Measurements from ENCODE around the gene FCGR3A.
"Not testable (repeated sequence)": the region's sequence is repeated elsewhere in the genome, so short reads cannot be mapped to it uniquely, and the experiment has no call there.

FCGR3A gene

DNA sequence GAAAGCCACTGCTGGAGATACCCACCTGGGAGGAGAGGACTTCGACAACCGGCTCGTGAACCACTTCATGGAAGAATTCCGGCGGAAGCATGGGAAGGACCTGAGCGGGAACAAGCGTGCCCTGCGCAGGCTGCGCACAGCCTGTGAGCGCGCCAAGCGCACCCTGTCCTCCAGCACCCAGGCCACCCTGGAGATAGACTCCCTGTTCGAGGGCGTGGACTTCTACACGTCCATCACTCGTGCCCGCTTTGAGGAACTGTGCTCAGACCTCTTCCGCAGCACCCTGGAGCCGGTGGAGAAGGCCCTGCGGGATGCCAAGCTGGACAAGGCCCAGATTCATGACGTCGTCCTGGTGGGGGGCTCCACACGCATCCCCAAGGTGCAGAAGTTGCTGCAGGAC lies 24.3 kb downstream of the FCGR3A start:
- H3K4me2 ChIP-seq (ENCODE audit: low read length); H3F3A ChIP-seq (ENCODE audit: control insufficient read depth, insufficient read depth); H3K79me2 ChIP-seq (ENCODE audit: control insufficient read depth, low read length); H3K4me3 ChIP-seq (ENCODE audit: low read length); H3K9me2 ChIP-seq (replicated peaks; ENCODE audit: control insufficient read depth, low read length); H4K20me1 ChIP-seq (ENCODE audit: control insufficient read depth, insufficient read depth, low read depth, low read length); H3K9me3 ChIP-seq (ENCODE audit: control insufficient read depth, insufficient read depth, low read length); H3K4me1 ChIP-seq (ENCODE audit: control insufficient read depth, low read length); H3K36me3 ChIP-seq (ENCODE audit: control insufficient read depth, low read length); H3K27ac ChIP-seq (ENCODE audit: low read depth, low read length): not testable (repeated sequence)
- peaks cover 10% of the 10 kb centered on the region for H3K27me3 ChIP-seq (ENCODE audit: control insufficient read depth, low read length)

DNA sequence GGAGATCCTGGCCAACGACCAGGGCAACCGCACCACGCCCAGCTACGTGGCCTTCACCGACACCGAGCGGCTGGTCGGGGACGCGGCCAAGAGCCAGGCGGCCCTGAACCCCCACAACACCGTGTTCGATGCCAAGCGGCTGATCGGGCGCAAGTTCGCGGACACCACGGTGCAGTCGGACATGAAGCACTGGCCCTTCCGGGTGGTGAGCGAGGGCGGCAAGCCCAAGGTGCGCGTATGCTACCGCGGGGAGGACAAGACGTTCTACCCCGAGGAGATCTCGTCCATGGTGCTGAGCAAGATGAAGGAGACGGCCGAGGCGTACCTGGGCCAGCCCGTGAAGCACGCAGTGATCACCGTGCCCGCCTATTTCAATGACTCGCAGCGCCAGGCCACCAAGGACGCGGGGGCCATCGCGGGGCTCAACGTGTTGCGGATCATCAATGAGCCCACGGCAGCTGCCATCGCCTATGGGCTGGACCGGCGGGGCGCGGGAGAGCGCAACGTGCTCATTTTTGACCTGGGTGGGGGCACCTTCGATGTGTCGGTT lies 24.8 kb downstream of the FCGR3A start:
- not testable (repeated sequence) for H3K27me3 ChIP-seq (ENCODE audit: control insufficient read depth, low read length)

DNA sequence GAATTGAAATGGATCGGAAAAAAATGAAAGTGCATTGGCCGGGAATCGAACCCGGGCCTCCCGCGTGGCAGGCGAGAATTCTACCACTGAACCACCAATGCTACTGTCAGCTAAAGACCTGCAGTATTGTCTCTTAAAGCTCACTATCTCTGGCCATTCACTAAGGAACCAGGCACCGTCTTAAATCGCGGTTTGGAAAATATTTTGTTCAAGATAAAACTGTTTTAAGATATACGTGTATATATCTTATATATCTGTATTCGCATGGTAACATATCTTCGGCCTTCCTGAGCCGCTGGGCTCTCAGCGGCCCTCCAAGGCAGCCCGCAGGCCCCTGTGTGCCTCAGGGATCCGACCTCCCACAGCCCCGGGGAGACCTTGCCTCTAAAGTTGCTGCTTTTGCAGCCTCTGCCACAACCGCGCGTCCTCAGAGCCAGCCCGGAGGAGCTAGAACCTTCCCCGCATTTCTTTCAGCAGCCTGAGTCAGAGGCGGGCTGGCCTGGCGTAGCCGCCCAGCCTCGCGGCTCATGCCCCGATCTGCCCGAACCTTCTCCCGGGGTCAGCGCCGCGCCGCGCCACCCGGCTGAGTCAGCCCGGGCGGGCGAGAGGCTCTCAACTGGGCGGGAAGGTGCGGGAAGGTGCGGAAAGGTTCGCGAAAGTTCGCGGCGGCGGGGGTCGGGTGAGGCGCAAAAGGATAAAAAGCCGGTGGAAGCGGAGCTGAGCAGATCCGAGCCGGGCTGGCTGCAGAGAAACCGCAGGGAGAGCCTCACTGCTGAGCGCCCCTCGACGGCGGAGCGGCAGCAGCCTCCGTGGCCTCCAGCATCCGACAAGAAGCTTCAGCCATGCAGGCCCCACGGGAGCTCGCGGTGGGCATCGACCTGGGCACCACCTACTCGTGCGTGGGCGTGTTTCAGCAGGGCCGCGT lies 25.5 kb downstream of the FCGR3A start, which contains the start of gene HSPA6:
Gene HSPA6 (plus strand): TSS at position 724 of the 925 bp plus-strand sequence. CDS start 119 bp downstream, at position 843.
- H3K36me3 ChIP-seq (ENCODE audit: control insufficient read depth, low read length); H3K27ac ChIP-seq (ENCODE audit: low read depth, low read length); H4K20me1 ChIP-seq (ENCODE audit: control insufficient read depth, insufficient read depth, low read depth, low read length); H3F3A ChIP-seq (ENCODE audit: control insufficient read depth, insufficient read depth); H3K9me3 ChIP-seq (ENCODE audit: control insufficient read depth, insufficient read depth, low read length); H3K4me1 ChIP-seq (ENCODE audit: control insufficient read depth, low read length); H3K79me2 ChIP-seq (ENCODE audit: control insufficient read depth, low read length); H3K9me2 ChIP-seq (replicated peaks; ENCODE audit: control insufficient read depth, low read length); H3K27me3 ChIP-seq (ENCODE audit: control insufficient read depth, low read length): not testable (repeated sequence)
- Histone ChIP-seq H3K4me3 (ENCODE audit: low read length) (peak within 1 kb of the TSS; percentile 87), H3K4me2 (ENCODE audit: low read length) (peak within 1 kb of the TSS; percentile 71)

More for the DNA sequence above, 24.8 kb downstream of the FCGR3A start:
- not testable (repeated sequence) for H3K79me2 ChIP-seq (ENCODE audit: control insufficient read depth, low read length); H3F3A ChIP-seq (ENCODE audit: control insufficient read depth, insufficient read depth); H4K20me1 ChIP-seq (ENCODE audit: control insufficient read depth, insufficient read depth, low read depth, low read length); H3K4me1 ChIP-seq (ENCODE audit: control insufficient read depth, low read length); H3K9me2 ChIP-seq (replicated peaks; ENCODE audit: control insufficient read depth, low read length); H3K36me3 ChIP-seq (ENCODE audit: control insufficient read depth, low read length); H3K27ac ChIP-seq (ENCODE audit: low read depth, low read length); H3K9me3 ChIP-seq (ENCODE audit: control insufficient read depth, insufficient read depth, low read length)
- Histone ChIP-seq H3K4me2 (ENCODE audit: low read length) (peak overlapping the region; percentile 71; the same call in 1 of the 2 replicates), H3K4me3 (ENCODE audit: low read length) (peak overlapping the region; percentile 87)

DNA sequence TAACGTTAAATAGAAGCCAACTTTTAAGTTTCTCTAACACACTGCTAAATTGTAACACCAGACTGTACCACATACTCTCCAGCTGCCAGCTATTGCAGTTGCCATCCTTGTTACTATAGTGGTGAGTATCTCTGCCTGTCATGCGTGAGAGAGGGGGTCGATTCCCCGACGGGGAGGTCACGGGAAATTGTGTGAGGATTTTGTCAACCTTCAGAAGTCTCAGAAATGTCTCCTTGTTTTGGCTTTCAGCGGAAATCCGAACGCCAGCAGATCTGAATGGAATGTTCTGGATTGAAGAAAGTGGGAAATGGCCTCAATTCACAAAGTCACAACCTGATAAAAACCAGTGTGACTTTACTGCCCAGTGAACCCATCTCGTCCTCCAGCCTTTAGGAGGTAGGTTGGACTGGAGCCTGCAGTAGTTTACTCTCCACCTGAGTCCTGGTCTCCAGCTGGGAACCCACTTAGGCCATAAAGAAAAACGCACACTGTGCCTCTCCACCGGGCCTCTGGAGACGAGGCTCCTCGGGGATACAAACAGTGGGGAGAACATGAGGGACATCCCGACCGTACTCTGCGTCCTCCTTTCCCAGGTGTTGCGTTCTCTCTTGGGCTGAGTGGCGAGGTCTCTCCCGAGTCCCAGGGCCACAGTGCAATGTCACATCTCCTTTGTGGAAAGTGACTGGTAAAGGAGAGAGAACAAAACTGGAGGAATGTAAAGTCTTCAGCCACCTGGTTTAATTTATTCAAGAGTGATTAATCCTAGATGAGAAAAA lies 26.4 kb downstream of the FCGR3A start:
- not testable (repeated sequence) for H4K20me1 ChIP-seq (ENCODE audit: control insufficient read depth, insufficient read depth, low read depth, low read length); H3K9me2 ChIP-seq (replicated peaks; ENCODE audit: control insufficient read depth, low read length); H3K27ac ChIP-seq (ENCODE audit: low read depth, low read length); H3K9me3 ChIP-seq (ENCODE audit: control insufficient read depth, insufficient read depth, low read length); H3K79me2 ChIP-seq (ENCODE audit: control insufficient read depth, low read length); H3F3A ChIP-seq (ENCODE audit: control insufficient read depth, insufficient read depth); H3K4me1 ChIP-seq (ENCODE audit: control insufficient read depth, low read length); H3K36me3 ChIP-seq (ENCODE audit: control insufficient read depth, low read length); H3K27me3 ChIP-seq (ENCODE audit: control insufficient read depth, low read length)
- Histone ChIP-seq H3K4me3 (ENCODE audit: low read length) (peak overlapping the region; percentile 87), H3K4me2 (ENCODE audit: low read length) (peak overlapping the region; percentile 71)

DNA sequence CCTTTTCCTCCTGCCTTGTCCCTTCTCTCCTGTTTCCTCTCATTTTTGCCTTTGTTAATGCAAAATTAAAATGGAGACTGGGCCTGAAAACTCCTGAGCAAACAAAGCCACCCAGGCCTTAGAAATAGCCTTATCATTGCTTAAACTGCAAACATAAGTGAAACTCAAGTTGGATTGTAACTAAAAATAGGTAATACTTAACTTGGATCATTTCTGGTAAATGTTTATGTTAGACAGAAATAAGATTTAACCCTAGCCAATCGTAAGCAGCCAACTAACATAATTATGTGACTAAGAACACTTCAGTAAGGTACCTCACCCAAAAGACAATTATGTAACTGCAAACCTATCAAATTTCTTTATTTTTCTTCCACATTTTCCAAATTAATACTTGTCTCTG lies 35.7 kb downstream of the FCGR3A start:
- H4K20me1 ChIP-seq (ENCODE audit: control insufficient read depth, insufficient read depth, low read depth, low read length); H3K9me2 ChIP-seq (replicated peaks; ENCODE audit: control insufficient read depth, low read length); H3K79me2 ChIP-seq (ENCODE audit: control insufficient read depth, low read length); H3K27me3 ChIP-seq (ENCODE audit: control insufficient read depth, low read length); H3K4me1 ChIP-seq (ENCODE audit: control insufficient read depth, low read length); H3K4me2 ChIP-seq (ENCODE audit: low read length); H3K36me3 ChIP-seq (ENCODE audit: control insufficient read depth, low read length); H3K27ac ChIP-seq (ENCODE audit: low read depth, low read length); H3F3A ChIP-seq (ENCODE audit: control insufficient read depth, insufficient read depth); H3K9me3 ChIP-seq (ENCODE audit: control insufficient read depth, insufficient read depth, low read length); H3K4me3 ChIP-seq (ENCODE audit: low read length): not testable (repeated sequence)

DNA sequence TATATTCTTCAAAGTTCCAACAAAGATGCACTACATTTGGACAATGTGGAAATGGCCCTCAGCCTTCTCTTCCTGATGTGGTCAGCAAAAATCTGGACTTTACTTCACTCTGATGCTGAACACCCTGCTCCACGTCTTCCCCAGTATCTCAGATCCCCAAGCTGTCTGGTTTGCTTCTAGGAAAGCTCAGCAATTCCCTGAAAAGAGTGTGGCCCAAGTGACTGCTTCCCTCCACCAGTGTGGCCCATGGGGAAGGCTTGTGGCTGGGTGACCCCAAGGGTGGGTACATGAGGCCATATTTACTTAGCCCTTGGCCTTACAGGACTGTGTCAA lies 36.2 kb downstream of the FCGR3A start:
- H3K27ac ChIP-seq (ENCODE audit: low read depth, low read length); H3K4me3 ChIP-seq (ENCODE audit: low read length): not testable (repeated sequence)

DNA sequence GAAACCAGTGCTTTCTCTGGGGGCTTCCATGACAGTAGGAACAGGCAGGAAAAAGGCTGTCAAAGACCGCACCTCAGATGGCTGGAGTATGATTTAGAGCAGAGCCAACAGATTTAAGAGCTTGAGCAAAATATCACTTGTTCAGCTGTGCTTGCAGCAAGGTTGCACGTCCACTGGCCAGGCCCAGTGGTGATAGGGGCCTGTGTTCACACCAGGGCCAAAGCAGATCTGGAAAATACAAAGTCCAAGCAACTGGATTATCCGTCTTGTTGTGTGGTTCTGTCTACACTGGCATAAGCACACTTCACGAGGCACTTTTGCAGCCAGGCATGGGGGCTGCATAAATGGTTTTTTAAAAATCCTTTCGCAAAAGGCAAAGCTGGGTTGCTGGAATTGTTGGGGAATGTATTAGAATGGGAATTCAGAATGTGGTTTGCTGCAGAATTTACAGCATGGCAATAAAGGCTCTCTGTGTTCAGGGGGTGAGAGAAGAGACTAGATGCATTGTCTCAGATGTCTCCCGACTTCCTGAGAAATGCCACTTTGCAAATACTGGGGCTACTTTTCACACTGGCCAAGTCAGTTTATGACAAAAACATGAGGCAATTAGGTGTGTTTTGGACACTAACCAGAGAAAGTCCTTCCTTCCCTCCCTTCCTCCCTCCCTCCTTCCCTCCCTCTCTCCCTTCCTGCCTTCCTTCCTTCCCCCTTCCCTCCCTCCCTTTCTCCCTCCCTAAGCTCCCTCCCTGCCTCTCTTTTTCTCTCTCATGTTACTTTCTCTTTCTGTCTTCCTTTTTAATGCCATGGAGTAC lies 36.8 kb downstream of the FCGR3A start:
- H3K27me3 ChIP-seq (ENCODE audit: control insufficient read depth, low read length); H3K4me3 ChIP-seq (ENCODE audit: low read length); H3K36me3 ChIP-seq (ENCODE audit: control insufficient read depth, low read length); H3K9me3 ChIP-seq (ENCODE audit: control insufficient read depth, insufficient read depth, low read length); H3K79me2 ChIP-seq (ENCODE audit: control insufficient read depth, low read length); H3K4me2 ChIP-seq (ENCODE audit: low read length); H4K20me1 ChIP-seq (ENCODE audit: control insufficient read depth, insufficient read depth, low read depth, low read length); H3K4me1 ChIP-seq (ENCODE audit: control insufficient read depth, low read length); H3K9me2 ChIP-seq (replicated peaks; ENCODE audit: control insufficient read depth, low read length); H3K27ac ChIP-seq (ENCODE audit: low read depth, low read length); H3F3A ChIP-seq (ENCODE audit: control insufficient read depth, insufficient read depth): not testable (repeated sequence)

More for the DNA sequence above, 36.2 kb downstream of the FCGR3A start:
- H3K79me2 ChIP-seq (ENCODE audit: control insufficient read depth, low read length); H3K27me3 ChIP-seq (ENCODE audit: control insufficient read depth, low read length); H4K20me1 ChIP-seq (ENCODE audit: control insufficient read depth, insufficient read depth, low read depth, low read length); H3K36me3 ChIP-seq (ENCODE audit: control insufficient read depth, low read length); H3K9me3 ChIP-seq (ENCODE audit: control insufficient read depth, insufficient read depth, low read length); H3K4me1 ChIP-seq (ENCODE audit: control insufficient read depth, low read length); H3K4me2 ChIP-seq (ENCODE audit: low read length); H3K9me2 ChIP-seq (replicated peaks; ENCODE audit: control insufficient read depth, low read length); H3F3A ChIP-seq (ENCODE audit: control insufficient read depth, insufficient read depth): not testable (repeated sequence)

Data from DOHH2 (cell line).